Midbrain (tissue), 1 donor: ENCODE results near the gene NSG1.
"Not testable (repeated sequence)": the region's sequence is repeated elsewhere in the genome, so short reads cannot be mapped to it uniquely, and the experiment has no call there.

Experiments used
- DNase-seq: peaks from one replicate; lab custom pipeline; 2025; lab: John Stamatoyannopoulos, UW

NSG1 gene, protein sequence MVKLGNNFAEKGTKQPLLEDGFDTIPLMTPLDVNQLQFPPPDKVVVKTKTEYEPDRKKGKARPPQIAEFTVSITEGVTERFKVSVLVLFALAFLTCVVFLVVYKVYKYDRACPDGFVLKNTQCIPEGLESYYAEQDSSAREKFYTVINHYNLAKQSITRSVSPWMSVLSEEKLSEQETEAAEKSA

DNA sequence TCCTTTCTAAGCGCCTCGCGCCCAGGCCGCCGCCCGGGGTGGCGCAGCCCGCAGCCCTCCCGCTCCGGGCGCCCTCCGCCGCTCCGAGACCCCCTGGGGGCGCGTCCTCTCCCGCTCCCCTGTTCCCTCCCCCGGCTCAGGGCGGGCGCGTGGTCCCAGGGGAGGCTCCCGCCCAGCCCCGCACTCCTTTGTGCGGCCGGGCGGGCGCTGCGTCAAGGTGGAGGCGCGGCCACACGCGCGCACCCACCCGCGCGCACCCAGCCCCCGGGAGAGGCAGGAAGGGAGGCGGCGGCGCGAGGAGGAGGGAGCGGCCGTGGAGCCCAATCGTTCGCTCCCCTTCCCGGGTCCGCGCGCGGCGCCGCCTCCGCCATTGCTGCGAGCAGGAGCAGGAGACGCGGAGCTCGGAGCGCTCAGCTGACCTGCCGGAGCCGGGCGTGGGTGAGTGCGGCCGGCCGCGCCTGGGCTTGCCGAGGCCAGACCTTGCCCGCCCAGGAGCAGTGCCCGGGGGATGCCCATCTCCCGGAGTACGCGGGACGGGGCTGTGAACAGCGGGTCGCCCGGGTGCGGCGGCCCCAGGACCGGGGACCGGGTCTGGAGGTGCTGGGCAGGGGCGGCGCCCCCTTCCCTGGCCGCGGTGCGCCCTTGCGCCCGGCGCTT lies at the start of gene NSG1:
TSS of gene NSG1 (plus strand) at position 367 of the 657 bp plus-strand sequence. CDS start 528 bp downstream, outside the sequence.
- DNase-seq = no peak

DNA sequence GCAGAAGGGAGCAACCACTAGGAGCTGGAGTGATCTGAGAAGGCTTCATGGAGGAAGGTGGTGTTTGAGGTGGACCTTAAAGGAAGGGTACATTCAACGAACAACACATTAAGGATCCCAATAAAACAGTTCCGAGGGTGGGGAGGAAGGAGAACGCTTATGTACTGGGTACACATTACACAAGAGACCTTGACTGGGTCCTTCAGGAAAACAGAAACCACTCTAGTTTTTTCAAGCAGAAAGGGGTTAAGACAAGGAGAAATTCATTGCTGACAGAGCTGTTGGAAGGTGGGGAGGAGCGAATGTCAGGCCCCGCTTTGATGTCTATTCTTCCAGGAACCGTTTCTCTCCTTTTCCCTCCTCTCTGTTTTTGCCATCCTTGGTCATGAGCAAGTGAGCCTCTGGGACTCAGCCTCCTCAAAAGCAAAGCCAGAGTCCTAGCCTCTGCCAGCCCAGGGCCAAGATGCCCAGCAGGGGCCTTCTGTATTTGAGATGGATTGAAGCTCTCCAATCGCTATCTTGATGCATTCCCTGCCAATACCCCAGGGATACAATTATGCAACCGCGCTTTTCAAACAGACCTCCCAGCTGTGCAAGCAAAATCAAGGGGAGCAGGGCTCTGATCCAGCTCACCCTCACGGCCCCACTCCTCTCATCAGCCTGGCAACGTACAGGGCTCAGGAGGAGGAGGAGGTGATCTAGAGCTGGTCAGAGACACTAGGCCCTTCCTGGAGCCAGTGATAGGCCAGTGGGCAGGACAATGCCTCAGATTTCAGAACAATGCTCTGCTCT lies 48.5 kb upstream of the NSG1 start:
- no peak for DNase-seq

DNA sequence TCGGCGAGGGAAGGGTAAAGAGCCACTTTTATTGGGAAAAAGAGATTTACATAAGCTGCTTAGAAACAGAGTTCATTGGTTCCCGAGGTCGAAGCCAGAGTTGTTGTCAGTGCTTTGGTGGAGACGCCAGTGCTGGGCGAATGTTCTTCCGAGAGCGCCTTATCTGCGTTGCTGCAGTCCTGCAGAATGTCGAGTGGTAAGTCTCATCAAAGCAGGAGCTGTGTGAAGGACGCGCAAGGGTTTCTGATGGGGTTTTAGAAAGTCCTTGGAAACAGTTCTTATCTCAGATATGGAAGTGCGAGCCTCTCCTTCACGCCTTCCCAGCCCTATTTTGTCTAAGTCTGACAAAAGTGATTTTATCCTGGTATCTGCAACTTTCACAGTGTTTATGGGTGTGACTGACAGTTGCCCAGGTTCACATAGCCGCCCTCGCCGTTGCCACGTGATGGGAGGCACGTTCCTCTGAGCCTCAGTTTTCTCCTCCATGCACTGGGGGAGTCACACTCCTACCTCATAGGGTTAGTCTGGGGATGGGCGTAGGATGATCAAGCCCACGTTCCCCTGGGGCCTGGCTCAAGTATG lies 47.3 kb upstream of the NSG1 start:
- no peak for DNase-seq

DNA sequence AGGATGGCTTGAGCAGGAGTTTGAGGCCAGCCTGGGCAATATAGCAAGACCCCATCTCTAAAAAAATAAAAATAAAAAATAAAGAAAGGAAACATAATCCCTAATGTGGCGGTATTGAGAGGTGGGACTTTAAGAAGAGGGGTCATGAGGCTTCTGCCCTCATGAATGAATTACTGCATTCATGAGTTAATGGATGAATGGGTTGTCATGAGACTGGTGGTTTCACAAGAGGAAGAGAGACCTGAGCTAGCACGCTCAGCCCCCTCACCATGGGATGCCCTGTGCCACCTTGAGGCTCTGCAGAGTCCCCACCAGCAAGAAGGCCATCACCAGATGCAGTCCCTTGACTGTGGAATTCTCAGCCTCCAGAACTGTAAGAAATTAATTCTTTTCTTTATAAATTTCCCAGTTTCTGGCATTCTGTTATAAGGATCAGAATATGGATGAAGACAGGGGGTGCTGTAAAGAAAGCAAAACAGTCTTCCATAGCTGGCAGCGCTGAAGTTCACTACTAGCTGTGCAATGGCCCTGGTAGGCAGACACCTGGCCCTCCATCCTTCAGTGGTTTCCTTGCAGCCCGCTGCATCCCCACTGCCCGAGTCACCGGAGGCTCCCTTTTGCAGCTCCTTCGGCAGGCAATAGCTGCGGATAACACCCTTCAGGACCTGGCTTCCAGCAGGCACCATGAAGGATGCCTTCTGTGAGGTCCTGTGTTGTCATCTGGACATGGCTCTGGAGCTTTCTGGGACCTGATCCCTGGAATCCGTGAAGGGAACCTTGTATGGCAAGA lies 44.8 kb upstream of the NSG1 start:
- DNase-seq = no peak

DNA sequence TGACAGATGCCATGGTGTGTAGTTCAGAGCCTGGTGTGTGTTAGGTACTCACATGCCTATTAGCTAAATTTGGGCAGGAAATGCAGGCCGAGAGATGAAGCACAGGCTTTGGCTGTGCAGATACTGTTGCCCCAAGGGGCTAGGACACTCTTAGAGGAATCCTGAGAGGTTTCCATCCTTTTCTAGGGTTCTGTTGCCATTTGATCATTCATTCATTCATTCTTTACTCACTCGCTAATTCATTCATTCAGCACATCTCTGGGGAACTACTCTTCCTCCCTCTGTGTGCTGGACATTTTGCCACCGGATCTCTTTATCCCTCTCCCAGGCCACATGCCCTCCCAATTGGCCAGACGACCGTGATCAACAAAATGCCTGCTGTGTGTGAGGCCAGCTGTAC lies 43.9 kb upstream of the NSG1 start:
- no peak for DNase-seq

DNA sequence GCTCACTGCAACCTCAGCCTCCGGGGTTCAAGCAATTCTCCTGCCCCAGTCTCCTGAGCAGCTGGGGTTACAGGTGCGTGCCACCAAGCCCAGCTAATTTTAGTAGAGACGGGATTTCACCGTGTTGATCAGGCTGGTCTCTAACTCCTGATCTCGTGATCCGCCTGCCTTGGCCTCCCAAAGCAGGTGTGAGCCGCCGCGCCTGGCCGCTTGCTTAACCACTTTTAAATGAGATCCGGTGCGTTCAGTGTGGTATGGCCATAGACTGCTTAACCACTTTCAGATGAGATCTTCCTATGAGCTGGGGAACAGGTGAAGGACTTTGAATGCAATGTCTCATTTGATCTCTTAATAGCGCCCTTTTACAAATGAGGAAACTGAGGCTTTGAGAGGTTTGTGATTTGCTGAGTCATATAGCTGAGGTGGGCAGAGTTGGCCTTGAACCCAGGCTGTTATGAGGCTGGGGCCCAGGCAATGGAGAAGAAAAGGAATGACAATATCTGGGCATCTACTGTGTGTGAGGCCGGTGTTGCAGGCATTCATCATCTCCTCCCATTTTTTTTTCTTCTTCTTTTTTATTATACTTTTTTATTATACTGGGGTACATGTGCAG lies 41.9 kb upstream of the NSG1 start:
- no peak for DNase-seq

DNA sequence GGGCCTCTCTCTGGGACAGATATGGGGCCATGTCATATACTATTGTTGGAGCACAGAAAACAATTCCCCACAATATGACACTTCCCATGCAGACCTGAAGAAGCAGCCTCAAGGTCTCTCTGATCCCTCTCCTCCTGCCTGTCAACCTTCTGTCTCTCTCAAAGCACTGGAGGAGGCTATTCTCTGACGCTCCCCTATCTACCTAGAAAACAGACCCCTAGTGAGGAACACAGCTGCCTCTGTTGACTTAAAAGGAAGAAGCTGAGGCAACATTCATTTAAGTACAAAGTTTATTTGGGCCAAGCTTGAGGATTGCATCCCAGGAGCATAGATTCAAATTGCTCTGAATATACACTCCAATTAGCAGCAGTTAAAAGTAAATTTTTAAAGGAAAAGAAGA lies 39.3 kb upstream of the NSG1 start:
- no peak for DNase-seq

DNA sequence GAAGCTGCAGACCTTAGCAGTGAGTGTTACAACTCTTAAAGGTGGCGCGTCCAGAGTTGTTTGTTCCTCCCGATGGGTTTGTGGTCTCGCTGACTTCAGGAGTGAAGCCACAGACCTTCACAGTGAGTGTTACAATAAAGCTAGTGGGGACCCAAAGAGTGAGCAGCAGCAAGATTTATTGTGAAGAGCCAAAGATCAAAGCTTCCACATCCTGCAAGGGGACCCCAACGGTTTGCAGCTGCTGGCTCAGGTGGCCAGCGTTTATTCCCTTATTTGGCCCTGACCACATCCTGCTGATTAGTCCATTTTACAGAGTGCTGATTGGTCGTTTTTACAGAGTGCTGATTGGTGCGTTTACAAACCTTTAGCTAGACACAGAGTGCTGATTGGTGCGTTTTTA lies 38.3 kb upstream of the NSG1 start:
- not testable (repeated sequence) for DNase-seq

DNA sequence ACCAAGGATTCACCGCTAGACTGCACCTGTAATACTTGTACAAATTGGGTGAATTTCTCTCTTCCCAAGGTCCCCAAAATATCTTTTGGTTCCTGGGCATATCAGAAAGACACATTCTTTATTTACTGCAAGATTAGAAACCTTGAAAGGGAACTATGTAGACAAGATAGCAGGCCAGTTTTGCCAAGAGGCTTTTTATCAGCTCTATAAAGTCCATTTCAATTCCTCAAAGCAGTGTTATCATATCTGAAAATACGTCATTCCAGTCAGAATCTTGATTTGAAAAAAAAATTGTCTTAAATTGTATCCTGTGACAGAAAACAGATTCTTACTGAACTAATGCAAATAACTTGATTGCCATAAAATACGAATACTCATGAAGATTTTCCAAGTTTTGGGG lies 37.0 kb upstream of the NSG1 start:
- no peak for DNase-seq

DNA sequence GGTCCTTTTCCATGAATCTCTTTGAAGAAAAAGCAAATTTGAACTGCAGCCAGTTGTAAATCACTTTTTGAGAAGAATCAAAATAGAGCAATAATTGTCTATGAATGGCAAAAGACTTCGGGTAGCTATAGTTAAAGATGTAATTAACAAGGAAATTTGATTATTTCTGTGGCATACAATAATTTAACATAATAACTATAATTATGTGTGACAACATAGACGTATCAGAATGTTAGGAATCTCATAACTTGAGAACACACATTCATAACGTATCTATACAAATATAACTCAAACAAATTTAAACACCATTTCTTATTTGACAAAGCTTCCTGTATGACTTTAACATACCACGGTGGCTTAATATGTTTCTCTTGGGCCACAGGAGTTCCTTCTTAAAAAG lies 36.0 kb upstream of the NSG1 start:
- DNase-seq = no peak

DNA sequence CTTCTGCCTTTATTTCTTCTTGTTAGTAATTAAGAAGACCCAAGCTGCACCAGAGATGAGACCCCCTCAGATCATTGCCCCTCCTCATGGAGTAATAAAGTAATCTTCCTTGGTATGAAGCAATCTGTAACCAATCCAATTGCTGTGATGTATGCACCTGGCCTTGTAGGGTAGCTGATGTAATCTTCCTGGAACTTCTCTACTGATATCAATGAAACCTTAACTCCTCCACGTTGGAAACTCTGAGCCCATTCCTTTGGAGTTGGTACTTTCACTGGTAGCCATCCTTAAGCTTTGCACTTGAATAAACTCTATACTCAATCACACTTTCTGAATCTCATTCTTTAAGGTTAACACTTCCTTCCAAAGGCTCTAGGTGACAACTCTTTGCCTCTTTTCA lies 31.6 kb upstream of the NSG1 start:
- DNase-seq = no peak

DNA sequence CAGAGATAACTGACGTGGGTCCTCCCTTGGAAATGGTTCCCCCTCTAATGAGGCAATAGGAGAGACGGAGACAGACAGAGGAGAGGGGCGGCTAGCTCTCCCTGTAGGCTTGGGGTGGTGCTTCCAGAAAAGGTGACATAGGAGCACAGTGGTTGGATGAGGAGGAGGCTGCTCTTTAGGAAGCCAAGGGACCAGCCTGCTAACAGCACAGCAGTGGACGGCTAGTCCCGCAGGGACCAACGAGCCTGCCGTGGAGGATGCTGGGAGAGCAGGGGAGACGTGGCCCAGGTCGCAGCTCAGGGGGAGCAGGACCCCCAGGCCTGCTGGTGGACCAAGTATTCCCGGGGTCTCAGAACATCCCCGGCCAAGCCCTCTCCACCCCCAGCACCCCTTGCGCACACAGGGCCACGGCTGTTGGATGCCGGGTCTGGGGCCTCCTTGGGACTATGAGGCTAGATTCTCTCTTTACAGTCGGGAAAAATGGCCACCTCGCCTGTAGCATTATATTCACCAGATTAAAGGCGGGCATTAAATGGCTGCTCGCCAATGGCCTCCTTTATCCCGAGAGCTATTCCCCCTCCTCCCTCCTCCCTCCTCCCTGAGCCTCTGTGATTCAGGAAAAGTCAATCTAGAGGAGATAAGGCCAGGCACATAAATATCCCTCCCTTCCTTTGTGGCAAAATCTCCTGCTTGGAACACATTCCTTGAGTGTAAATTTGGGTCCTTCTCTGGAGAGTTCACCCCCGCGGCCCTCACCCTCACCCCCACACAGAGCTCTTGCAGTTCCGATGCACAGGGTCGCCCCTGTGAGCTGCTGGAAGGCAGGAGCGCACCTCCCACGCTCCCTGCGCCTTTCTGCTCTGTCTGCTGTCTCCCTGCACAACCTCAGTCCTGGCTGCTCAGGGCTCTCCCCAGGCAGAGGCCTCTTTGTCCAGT lies 30.5 kb upstream of the NSG1 start:
- DNase-seq = no peak

DNA sequence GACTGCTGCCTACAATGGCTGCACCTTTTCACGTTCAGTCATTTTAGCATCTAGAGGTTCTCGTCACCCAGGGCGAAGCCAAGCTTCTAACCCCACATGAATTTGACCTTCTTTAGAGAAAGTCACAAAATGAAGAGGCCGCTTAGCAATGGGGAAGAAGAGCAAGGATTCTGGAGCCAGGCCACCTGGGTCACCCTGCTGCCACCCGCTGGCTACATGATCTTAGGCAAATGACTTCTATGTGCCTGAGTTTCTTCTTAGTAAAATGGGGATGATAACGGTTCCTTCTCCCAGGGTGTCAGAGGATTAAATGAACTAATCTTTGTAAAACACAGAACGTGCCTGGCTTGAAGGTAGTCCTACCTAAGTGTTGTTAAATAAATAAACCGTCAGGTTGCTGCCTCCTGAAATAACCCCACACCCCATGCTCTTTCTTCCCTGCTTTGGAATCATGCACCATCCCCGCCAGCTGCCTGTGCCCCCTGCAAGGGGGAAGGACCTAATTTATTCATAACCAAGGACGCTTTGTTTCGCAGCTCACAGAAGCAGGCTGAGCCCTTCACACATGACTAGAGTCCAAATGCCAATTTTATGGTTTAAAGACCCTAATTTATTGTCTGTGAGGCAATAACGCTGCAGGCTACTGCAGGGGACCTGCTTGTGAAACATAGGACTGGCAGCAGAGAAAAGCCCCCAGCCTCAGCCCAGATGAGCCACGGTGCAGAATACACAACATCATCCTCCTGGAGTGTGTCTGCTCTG lies 28.6 kb upstream of the NSG1 start:
- no peak for DNase-seq

DNA sequence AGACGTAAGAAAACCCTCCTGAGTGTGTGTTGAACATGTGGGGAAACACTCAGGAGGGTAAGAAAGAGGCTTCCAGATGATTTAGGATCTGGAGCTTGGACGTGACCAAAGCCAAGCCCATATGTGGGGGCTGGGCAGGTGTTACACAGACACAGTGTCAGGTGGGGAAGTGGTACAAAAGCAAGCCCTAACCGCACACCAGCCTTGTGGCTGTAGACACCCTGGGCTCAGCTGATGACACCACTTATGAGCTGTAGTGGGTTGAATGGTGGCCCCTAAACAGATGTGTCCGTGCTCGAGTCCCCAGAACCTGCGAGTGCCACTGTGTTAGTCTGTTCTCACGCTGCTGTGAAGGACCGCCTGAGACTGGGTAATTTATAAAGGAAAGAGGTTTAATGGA lies 25.0 kb upstream of the NSG1 start:
- DNase-seq = no peak

DNA sequence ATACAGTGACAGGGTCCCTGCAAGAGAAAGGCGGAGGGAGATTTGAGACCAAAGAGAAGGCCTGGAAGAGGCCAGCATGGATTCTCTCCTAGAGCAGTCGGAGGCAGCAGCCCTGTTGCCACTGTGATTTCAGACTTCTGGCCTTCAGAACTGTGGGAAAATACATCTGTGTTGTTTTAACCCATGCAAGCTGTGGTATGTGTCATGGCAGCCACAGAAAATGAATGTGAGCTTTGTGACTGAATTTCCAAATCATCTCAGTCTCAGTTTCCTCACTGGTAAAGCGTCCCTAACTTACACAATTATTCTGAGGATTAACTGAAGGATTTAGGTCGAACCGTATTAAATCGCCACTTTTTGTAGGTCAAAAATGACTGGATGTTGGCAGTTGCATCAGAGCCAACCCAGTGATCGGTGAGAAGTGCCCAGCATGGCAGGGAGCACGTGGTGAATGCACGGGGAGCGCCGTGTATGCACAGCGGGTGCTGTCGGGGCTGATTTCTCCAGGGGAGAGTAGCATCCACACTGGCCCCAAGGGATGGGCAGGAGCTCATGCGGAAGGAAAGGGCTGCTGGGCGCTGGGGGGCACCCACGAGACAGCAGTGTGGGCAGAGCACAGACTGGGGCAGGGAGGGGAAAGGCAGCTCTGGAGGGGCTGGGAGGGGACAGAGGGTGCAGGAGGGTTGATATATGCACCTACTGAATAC lies 23.8 kb upstream of the NSG1 start:
- no peak for DNase-seq

DNA sequence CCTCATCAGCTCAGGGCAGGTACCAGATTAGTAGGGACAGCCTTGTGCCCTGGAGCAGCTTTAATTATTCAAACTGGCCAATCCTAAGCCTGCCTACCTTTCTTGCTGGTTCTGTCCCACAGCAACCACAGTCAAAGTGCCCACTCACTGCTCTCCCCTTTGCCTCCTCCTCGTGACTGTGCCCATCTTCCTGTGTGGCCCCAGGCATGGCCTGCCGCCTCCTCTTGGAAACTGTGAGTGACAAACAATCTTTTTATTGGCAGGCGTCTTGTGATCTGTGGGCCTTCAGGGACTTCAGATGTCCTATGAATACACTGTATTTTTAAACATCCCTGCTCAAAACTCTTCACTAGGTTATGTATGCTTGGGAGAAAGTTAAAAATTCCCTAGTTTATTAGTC lies 22.8 kb upstream of the NSG1 start:
- no peak for DNase-seq

DNA sequence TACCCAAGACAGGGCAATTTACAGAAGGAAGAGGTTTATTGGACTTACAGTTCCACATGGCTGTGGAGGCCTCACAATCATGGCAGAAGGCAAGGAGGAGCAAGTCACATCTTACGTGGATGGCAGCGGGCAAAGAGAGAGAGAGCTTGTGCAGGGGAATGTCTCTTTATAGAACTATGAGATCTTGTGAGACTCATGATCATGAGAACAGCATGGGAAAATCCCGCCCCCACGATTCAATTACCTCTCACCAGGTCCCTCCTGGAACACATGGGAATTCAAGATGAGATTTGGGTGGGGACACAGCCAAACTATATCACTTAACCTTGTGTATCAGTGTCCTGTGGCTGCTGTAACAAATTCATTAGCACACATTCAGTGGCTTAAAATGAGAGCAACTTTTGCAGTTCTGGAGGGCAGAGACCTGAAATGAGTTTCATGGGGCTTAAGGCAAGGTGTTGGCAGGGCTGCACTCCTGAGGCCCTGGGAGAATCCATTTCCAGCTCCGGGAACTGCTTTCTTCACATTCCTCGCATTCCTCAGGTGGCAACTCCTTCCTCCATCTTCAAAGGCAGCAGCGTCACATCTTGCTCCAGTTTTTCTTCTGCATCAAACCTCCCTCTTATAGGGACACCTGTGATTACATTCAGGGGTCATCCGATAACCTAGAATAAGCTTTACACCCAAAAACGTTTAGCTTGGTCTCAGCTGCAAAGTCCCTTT lies 22.3 kb upstream of the NSG1 start:
- DNase-seq = no peak

DNA sequence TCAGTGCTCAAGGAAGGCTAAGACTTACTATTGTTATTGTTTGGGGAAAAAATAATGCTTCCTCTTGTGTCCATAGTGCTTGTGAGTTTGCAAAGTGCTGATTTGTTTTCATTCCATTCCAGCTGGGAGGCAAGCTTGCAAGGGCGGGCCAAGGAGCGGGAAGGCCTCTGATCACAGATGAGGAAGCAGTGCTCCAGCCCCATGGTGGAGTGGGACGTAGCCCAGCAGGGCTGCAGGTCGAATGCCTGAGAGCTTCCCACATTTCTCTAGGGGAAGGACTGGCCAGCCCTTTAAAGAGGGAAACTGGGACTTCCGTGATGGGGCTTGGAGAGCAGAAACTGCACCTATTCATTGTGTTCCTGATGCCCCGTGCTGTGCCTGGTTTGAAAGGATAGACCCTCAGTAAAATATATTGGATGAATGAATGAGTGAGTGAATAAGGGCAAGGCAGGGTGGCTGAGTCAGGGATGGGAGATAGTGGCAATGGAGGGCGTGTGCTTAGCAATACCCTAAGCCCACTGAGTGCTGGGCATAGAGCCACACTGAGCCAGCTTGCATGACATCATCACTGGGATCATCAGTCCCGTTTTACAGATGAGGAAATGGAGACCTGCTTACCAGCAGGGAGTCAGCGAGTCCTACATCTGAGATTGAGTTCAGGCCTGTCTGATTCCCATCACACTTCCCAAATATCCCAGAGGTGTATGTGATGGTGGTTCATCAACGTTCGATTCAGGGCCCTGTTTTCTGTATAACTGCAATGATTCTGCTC lies 17.9 kb upstream of the NSG1 start:
- no peak for DNase-seq
